Measurements from ENCODE around the gene OLFM3. TPM values are rescaled to one million over a fixed set of nuclear protein-coding genes. Genes with fewer than 3 reads are reported as not detected.

OLFM3 gene
- total RNA-seq, 2 experiments from 2014 or later = not detected

DNA sequence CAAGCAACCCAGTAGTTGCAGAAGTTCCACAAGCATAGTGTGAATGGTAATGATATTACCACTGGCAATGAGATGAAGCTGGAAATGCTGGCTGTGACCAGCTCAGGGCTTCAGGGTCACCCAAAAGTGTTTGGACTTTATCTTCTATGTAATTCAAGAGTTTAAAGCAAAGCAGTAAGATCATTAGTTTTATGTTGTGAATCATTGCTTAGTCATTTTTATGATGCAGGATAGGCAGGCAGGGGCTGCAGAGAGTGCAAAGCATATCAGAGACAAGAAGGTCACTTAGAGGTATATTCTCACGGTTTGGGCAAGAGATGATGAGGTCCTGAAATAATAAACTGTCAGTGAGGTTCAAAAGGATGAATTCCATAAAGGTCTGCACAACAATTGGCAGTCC lies 147.4 kb downstream of the OLFM3 start:
- H3K4me3 ChIP-seq (ENCODE audit: low read length) = no peak overlapping the region
- CTCF ChIA-PET = no interaction called here
- intact Hi-C loops (cut with DNase I, micrococcal nuclease) = no loop called here
- ATAC-seq (ENCODE audit: poor library complexity) (no peak), DNase-seq (no peak)
- H3K4me1 ChIP-seq (ENCODE audit: insufficient read depth, low read length) = no peaks in the 10 kb centered on the region
- Mint-ChIP-seq H3K4me3 (no peak overlapping the region), H3K9me3 (no peaks in the 10 kb centered on the region), H3K36me3 (ENCODE audit: low read depth) (no peaks in the 10 kb centered on the region), H3K27ac (no peak overlapping the region), H3K27me3 (peaks cover 6% of the 10 kb centered on the region), H3K4me1 (ENCODE audit: low read depth) (no peaks in the 10 kb centered on the region)
- no peaks in the 10 kb centered on the region for H3K36me3 ChIP-seq (ENCODE audit: insufficient read depth, low read length)
- no peaks in the 10 kb centered on the region for H3K9me3 ChIP-seq (ENCODE audit: control insufficient read depth in 1 of 2, insufficient read depth in 1 of 2, low read length in 2 of 2)
- H3K27ac ChIP-seq (ENCODE audit: low read depth in 1 of 2, low read length in 2 of 2) = no peak overlapping the region
- TF ChIP-seq, protein P1, sequence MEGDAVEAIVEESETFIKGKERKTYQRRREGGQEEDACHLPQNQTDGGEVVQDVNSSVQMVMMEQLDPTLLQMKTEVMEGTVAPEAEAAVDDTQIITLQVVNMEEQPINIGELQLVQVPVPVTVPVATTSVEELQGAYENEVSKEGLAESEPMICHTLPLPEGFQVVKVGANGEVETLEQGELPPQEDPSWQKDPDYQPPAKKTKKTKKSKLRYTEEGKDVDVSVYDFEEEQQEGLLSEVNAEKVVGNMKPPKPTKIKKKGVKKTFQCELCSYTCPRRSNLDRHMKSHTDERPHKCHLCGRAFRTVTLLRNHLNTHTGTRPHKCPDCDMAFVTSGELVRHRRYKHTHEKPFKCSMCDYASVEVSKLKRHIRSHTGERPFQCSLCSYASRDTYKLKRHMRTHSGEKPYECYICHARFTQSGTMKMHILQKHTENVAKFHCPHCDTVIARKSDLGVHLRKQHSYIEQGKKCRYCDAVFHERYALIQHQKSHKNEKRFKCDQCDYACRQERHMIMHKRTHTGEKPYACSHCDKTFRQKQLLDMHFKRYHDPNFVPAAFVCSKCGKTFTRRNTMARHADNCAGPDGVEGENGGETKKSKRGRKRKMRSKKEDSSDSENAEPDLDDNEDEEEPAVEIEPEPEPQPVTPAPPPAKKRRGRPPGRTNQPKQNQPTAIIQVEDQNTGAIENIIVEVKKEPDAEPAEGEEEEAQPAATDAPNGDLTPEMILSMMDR (IDR thresholded peaks at IDR 0.05) = no peak
- peaks cover 0 to 3% of the 10 kb centered on the region in 2 experiments for H3K27me3 ChIP-seq (ENCODE audit: control insufficient read depth in 1 of 2, insufficient read depth in 2 of 2, low read length in 2 of 2)
- POLR2A ChIA-PET = no interaction called here

DNA sequence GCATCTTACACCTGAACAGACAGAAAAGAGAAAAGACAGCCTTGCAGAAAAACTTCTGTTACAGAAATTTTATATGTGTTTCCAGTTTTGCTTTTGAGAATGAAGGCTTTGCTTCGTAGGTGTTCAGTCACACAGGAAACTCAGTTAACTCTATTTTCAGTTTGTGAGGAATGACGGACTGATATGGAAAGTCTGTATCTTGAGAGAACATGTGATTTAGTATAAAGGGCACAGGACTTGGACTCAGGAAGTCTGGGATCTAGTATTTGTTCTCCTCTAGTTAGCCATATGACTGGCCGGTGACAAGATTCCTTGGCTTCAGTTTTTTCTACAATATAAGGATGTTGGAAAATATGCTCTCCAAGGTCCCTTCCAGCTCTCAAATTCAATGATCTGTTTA lies 149.1 kb downstream of the OLFM3 start:
- ATAC-seq (ENCODE audit: poor library complexity) = no peak
- H3K4me3 Mint-ChIP-seq = no peak overlapping the region
- TF ChIP-seq, protein P1 (IDR thresholded peaks at IDR 0.05) = no peak
- Histone ChIP-seq H3K27ac (ENCODE audit: low read depth in 1 of 2, low read length in 2 of 2) (no peak overlapping the region), H3K4me3 (ENCODE audit: low read length) (no peak overlapping the region), H3K4me1 (ENCODE audit: insufficient read depth, low read length) (no peaks in the 10 kb centered on the region), H3K27me3 (ENCODE audit: control insufficient read depth in 1 of 2, insufficient read depth in 2 of 2, low read length in 2 of 2) (peaks cover 0 to 3% of the 10 kb centered on the region in 2 experiments), H3K36me3 (ENCODE audit: insufficient read depth, low read length) (no peaks in the 10 kb centered on the region), H3K9me3 (ENCODE audit: control insufficient read depth in 1 of 2, insufficient read depth in 1 of 2, low read length in 2 of 2) (no peaks in the 10 kb centered on the region)
- no peaks in the 10 kb centered on the region for H3K4me1 Mint-ChIP-seq (ENCODE audit: low read depth)
- H3K9me3 Mint-ChIP-seq = no peaks in the 10 kb centered on the region
- no peaks in the 10 kb centered on the region for H3K36me3 Mint-ChIP-seq (ENCODE audit: low read depth)
- peaks cover 13% of the 10 kb centered on the region for H3K27me3 Mint-ChIP-seq
- no peak overlapping the region for H3K27ac Mint-ChIP-seq
- DNase-seq = no peak
- CTCF ChIA-PET = no interaction called here
- intact Hi-C loops (cut with DNase I, micrococcal nuclease) = no loop called here
- POLR2A ChIA-PET = no interaction called here

DNA sequence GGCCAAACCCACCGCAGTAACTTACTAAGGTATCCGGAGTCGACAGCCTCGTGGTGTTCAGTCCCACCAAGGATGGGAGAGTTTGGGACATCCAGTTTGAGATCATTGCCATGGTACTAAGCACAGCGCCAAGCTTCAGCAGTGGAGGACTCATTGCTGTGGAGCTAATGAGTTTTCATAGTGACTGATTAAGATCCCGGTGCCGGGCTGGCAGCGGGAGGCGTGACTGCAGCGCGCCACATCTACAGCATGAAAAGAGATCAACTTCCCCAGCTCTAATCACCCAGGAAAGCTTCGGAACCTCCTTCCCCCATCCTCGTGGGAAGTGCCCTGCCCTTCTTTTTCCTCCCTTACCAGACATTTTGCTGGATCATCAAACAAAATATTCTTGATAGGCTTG lies 149.9 kb downstream of the OLFM3 start:
- intact Hi-C loops (cut with DNase I, micrococcal nuclease) = no loop called here
- ATAC-seq (ENCODE audit: poor library complexity) (no peak), DNase-seq (no peak)
- Histone ChIP-seq H3K4me1 (ENCODE audit: insufficient read depth, low read length) (no peaks in the 10 kb centered on the region), H3K4me3 (ENCODE audit: low read length) (no peak overlapping the region), H3K36me3 (ENCODE audit: insufficient read depth, low read length) (no peaks in the 10 kb centered on the region), H3K27ac (ENCODE audit: low read depth in 1 of 2, low read length in 2 of 2) (no peak overlapping the region), H3K27me3 (ENCODE audit: control insufficient read depth in 1 of 2, insufficient read depth in 2 of 2, low read length in 2 of 2) (peaks cover 0 to 3% of the 10 kb centered on the region in 2 experiments), H3K9me3 (ENCODE audit: control insufficient read depth in 1 of 2, insufficient read depth in 1 of 2, low read length in 2 of 2) (no peaks in the 10 kb centered on the region)
- CTCF ChIA-PET = no interaction called here
- Mint-ChIP-seq H3K27ac (no peak overlapping the region), H3K27me3 (peaks cover 14% of the 10 kb centered on the region), H3K4me1 (ENCODE audit: low read depth) (no peaks in the 10 kb centered on the region), H3K4me3 (no peak overlapping the region), H3K9me3 (no peaks in the 10 kb centered on the region), H3K36me3 (ENCODE audit: low read depth) (no peaks in the 10 kb centered on the region)
- POLR2A ChIA-PET = no interaction called here
- TF ChIP-seq, protein P1 (IDR thresholded peaks at IDR 0.05) = no peak
